OCI-LY7 (cell line): ENCODE results near the gene CYB5R4.

ENCODE experiments used
- EZH2phosphoT487 ChIP-seq: fragments of 200-600 bp; sonication (generic); IDR thresholded peaks from 2 replicates; pipeline ENCODE4 v1.6.1; 2018; ENCODE audit warnings: low read depth, borderline replicate concordance, mild to moderate bottlenecking, mixed run types, antibody characterized with exemption, low read length, moderate library complexity, mixed read lengths
- TF ChIP-seq, protein P1 (sequence below): fragments of 200-600 bp; sonication (generic); conservative IDR thresholded peaks from 2 replicates; pipeline ENCODE4 v1.5.1; 2014; ENCODE audit warnings: mild to moderate bottlenecking, antibody characterized with exemption, low read length, moderate library complexity, mixed read lengths

DNA sequence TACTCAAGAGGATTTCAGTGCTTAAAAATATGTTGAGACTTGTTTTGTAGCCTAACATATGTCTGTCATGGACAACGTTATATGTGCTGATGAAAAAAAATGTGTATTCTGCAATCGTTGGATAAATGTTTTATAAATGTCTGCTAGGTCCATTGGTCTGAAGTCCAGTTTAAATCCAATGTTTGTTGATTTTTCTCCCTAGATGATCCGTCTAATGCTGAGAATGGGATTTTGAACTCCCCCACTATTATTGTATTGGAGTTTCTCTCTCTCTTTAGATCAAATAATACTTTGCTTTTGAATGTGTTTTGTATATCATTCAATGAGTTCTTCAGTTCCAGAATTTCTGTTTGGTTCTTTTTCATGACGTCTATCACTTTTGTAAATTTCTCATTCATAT lies 44.9 kb downstream of the CYB5R4 start:
- TF ChIP-seq, protein P1, sequence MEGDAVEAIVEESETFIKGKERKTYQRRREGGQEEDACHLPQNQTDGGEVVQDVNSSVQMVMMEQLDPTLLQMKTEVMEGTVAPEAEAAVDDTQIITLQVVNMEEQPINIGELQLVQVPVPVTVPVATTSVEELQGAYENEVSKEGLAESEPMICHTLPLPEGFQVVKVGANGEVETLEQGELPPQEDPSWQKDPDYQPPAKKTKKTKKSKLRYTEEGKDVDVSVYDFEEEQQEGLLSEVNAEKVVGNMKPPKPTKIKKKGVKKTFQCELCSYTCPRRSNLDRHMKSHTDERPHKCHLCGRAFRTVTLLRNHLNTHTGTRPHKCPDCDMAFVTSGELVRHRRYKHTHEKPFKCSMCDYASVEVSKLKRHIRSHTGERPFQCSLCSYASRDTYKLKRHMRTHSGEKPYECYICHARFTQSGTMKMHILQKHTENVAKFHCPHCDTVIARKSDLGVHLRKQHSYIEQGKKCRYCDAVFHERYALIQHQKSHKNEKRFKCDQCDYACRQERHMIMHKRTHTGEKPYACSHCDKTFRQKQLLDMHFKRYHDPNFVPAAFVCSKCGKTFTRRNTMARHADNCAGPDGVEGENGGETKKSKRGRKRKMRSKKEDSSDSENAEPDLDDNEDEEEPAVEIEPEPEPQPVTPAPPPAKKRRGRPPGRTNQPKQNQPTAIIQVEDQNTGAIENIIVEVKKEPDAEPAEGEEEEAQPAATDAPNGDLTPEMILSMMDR: no peak
- TF ChIP-seq EZH2phosphoT487: no peak
